SK-N-SH (cell line): Measurements from ENCODE around the gene NAV2. TPM values are rescaled to one million over a fixed set of nuclear protein-coding genes. Genes with fewer than 3 reads are reported as not detected.

ENCODE experiments used
- CTCF ChIA-PET: fragments of 300-600, 350-600 bp; formaldehyde crosslinking; extraction: SDS; loops from one replicate; lab custom pipeline; 2021; lab: Yijun Ruan, JAX
- POLR2A ChIA-PET: fragments of 350-600 bp; sonication (Branson Sonifier 250); formaldehyde crosslinking; extraction: SDS; loops from one replicate; lab custom pipeline; 2020; ENCODE audit warnings: antibody characterized with exemption, inconsistent platforms; lab: Yijun Ruan, JAX
- DNase-seq: peaks from one replicate; pipeline ENCODE4 v3.0.0; 2012
- H2AFZ ChIP-seq: fragments of 200-600 bp; sonication (generic); 2 replicates; pipeline ENCODE4 v1.8.1; 2016; ENCODE audit warnings: antibody characterized with exemption, mild to moderate bottlenecking, low read depth
- H3F3A ChIP-seq: fragments of 200-600 bp; sonication (generic); replicated peaks from 2 replicates; pipeline ENCODE3; 2016; ENCODE audit warnings: antibody characterized with exemption, mild to moderate bottlenecking; ENCODE audit not compliant: insufficient read depth
- H3K27ac ChIP-seq, 2 experiments: fragments of 200-500 bp in 1 of 2; fragments of 200-600 bp in 1 of 2; sonication (Bioruptor generic) in 1 of 2; sonication (generic), shearing (Covaris generic) in 1 of 2; 2 replicates each; pipeline versions ENCODE4 v1.5.1 to v1.6.1; 2014 to 2016; ENCODE audit warnings: low read depth in 2 of 2, inconsistent platforms in 1 of 2, low read length in 1 of 2, mild to moderate bottlenecking in 1 of 2, mixed read lengths in 1 of 2
- H3K27me3 ChIP-seq: fragments of 200-600 bp; sonication (generic), shearing (Covaris generic); 2 replicates; pipeline ENCODE4 v1.6.1; 2016; ENCODE audit warnings: mixed run types; ENCODE audit not compliant: insufficient read depth
- H3K36me3 ChIP-seq, 2 experiments: fragments of 200-500 bp in 1 of 2; fragments of 200-600 bp in 1 of 2; sonication (Bioruptor generic) in 1 of 2; sonication (generic) in 1 of 2; replicated peaks in 1 of 2; 2 replicates each; pipeline versions ENCODE3 to v1.5.1; 2014 to 2016; ENCODE audit warnings: low read length in 1 of 2, mild to moderate bottlenecking in 1 of 2; ENCODE audit not compliant: insufficient read depth in 2 of 2, control insufficient read depth in 1 of 2
- H3K4me1 ChIP-seq, 2 experiments: fragments of 200-500 bp in 1 of 2; fragments of 200-600 bp in 1 of 2; sonication (Bioruptor generic) in 1 of 2; sonication (generic), shearing (Covaris generic) in 1 of 2; 2 replicates each; pipeline versions ENCODE4 v1.5.1 to v1.6.1; 2014 to 2016; ENCODE audit warnings: low read depth in 1 of 2, low read length in 1 of 2, mixed run types in 1 of 2; ENCODE audit not compliant: insufficient read depth in 2 of 2, control insufficient read depth in 1 of 2
- H3K4me2 ChIP-seq: fragments of 200-600 bp; sonication (generic), shearing (Covaris generic); 2 replicates; pipeline ENCODE4 v1.6.1; 2017; ENCODE audit warnings: mixed run types
- H3K4me3 ChIP-seq, 2 experiments: fragments of 200-500 bp in 1 of 2; fragments of 200-600 bp in 1 of 2; sonication (Bioruptor generic) in 1 of 2; sonication (generic), shearing (Covaris generic) in 1 of 2; 2 replicates each; pipeline versions ENCODE4 v1.5.1 to v1.8.1; 2014 to 2016; ENCODE audit warnings: low read depth in 2 of 2, inconsistent platforms in 1 of 2, low read length in 1 of 2, mild to moderate bottlenecking in 1 of 2, mixed read lengths in 1 of 2, moderate library complexity in 1 of 2
- H3K79me2 ChIP-seq: fragments of 200-600 bp; sonication (generic); 2 replicates; pipeline ENCODE4 v1.8.1; 2017; ENCODE audit warnings: mild to moderate bottlenecking; ENCODE audit not compliant: insufficient read depth
- H3K9ac ChIP-seq: fragments of 200-600 bp; sonication (generic); 2 replicates; pipeline ENCODE4 v1.6.1; 2017; ENCODE audit warnings: mixed run types
- H3K9me2 ChIP-seq: fragments of 200-600 bp; sonication (generic); 2 replicates; pipeline ENCODE4 v1.6.1; 2017; ENCODE audit warnings: mixed run types
- H3K9me3 ChIP-seq: fragments of 200-600 bp; sonication (generic); 2 replicates; pipeline ENCODE4 v1.6.1; 2017; ENCODE audit warnings: mixed run types, mild to moderate bottlenecking, moderate library complexity
- H4K20me1 ChIP-seq: fragments of 200-600 bp; sonication (generic); 2 replicates; pipeline ENCODE4 v1.6.1; 2017; ENCODE audit warnings: mild to moderate bottlenecking, mixed run types; ENCODE audit not compliant: insufficient read depth
- EZH2phosphoT487 ChIP-seq: fragments of 200-600 bp; sonication (generic); IDR thresholded peaks from 2 replicates; pipeline ENCODE4 v1.6.1; 2017; ENCODE audit warnings: low read depth, mixed run types, mild to moderate bottlenecking, antibody characterized with exemption, moderate library complexity, borderline replicate concordance
- FOXJ3 ChIP-seq: sonication (generic); formaldehyde crosslinking; IDR thresholded peaks from 2 replicates; pipeline ENCODE4 v1.5.1; 2020; ENCODE audit warnings: mild to moderate bottlenecking, missing genetic modification reagents
- FOXM1 ChIP-seq: IDR thresholded peaks from 2 replicates; pipeline ENCODE4 v1.4.0; 2012; ENCODE audit warnings: low read depth, mild to moderate bottlenecking
- JUND ChIP-seq: IDR thresholded peaks from 2 replicates; pipeline ENCODE4 v1.4.0; 2012
- MEF2A ChIP-seq: IDR thresholded peaks from 2 replicates; pipeline ENCODE4 v1.4.0; 2012; ENCODE audit warnings: low read depth, borderline replicate concordance
- MXI1 ChIP-seq: IDR thresholded peaks from 2 replicates; pipeline ENCODE4 v1.6.1; 2012; ENCODE audit warnings: mild to moderate bottlenecking, low read depth, low read length, improper control_type of control experiment
- NFIC ChIP-seq: IDR thresholded peaks from 2 replicates; pipeline ENCODE4 v1.4.0; 2012; ENCODE audit warnings: borderline replicate concordance
- NRF1 ChIP-seq: IDR thresholded peaks from 2 replicates; pipeline ENCODE4 v1.6.1; 2012; ENCODE audit warnings: low read depth, mild to moderate bottlenecking, low read length
- RAD21 ChIP-seq: IDR thresholded peaks from 2 replicates; pipeline ENCODE4 v1.6.1; 2012; ENCODE audit warnings: mild to moderate bottlenecking, low read length
- RXRA ChIP-seq: IDR thresholded peaks from 2 replicates; pipeline ENCODE4 v1.4.0; 2012; ENCODE audit warnings: low read depth, mild to moderate bottlenecking, borderline replicate concordance
- SIN3A ChIP-seq: IDR thresholded peaks from 2 replicates; pipeline ENCODE4 v1.6.1; 2012; ENCODE audit warnings: low read depth, mild to moderate bottlenecking, low read length, moderate library complexity, borderline replicate concordance
- SMC3 ChIP-seq: IDR thresholded peaks from 2 replicates; pipeline ENCODE4 v1.6.1; 2012; ENCODE audit warnings: low read depth, low read length, improper control_type of control experiment
- TCF12 ChIP-seq: IDR thresholded peaks from 2 replicates; pipeline ENCODE4 v1.4.0; 2012
- YY1 ChIP-seq: IDR thresholded peaks from 2 replicates; pipeline ENCODE4 v1.4.0; 2012; ENCODE audit warnings: low read depth, mild to moderate bottlenecking
- WGBS: methylation state at CpG from one replicate; pipeline ENCODE4 v1.1.6; 2017; ENCODE audit warnings: low lambda C conversion rate; 5-methylcytosine and 5-hydroxymethylcytosine counted together
- polyA plus RNA-seq, 3 experiments: library from polyadenylated mRNA; depleted of rRNA; stranded (reverse); fragments of >200 nt; gene quantifications; 2 replicates each; pipeline ENCODE4 v1.2.3, GENCODE V29; 2012
- TF ChIP-seq, protein P1 (sequence below): IDR thresholded peaks from 2 replicates; pipeline ENCODE4; 2012
- TF ChIP-seq, protein P2 (sequence below): IDR thresholded peaks from 2 replicates; pipeline ENCODE4 v1.4.0; 2012; ENCODE audit warnings: low read depth, borderline replicate concordance
- TF ChIP-seq, protein P3 (sequence below): fragments of 150-350 bp; IDR thresholded peaks from 2 replicates; pipeline ENCODE4 v1.6.1; 2017; ENCODE audit warnings: antibody characterized with exemption, low read length, low read depth, borderline replicate concordance
- TF ChIP-seq, protein P4 (sequence below): fragments of 200-600 bp; sonication (generic); IDR thresholded peaks from 2 replicates; pipeline ENCODE4 v1.6.1; 2017; ENCODE audit warnings: antibody characterized with exemption, mild to moderate bottlenecking, moderate library complexity

Gene NAV2
- polyA plus RNA-seq, 1 of the 3 experiments (the other 2 are of a cell fraction) = 26.2 TPM

DNA sequence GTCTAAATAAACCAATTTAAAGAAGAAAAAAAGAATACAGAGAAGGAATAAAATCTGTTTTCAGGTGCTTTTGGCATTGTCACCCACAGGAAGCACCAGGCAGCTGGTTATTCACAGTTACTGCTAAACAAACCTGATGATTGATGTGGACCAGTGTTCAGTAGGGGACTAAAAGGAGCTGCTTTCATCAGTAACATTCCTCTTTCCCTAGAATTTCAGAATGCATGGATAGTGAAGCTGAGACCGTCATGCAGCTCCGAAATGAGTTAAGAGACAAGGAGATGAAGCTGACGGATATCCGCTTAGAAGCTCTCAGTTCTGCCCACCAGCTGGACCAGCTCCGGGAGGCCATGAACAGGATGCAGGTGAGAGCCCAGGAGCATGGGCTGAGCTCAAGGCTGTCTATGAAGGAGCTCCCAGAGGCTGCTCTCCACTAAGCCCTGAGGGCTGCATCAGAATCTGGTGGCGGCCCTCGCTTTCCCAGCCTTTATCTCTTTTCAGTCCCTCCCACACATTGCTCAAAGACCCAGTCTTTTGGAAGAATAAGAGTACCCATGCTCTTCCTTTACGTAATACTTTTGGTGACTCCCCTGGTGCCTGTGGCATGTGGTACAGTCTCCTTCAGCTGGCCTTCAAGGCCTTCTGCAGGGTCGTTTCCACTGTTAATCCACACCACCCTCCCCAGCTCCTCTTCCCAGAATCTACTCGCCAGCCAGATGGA, 378.2 kb downstream of the NAV2 start:
- H3K9ac ChIP-seq = no peak overlapping the region
- H3K4me3 ChIP-seq = no peak overlapping the region
- over 99% methylated on average over 10 of the region's 10 CpGs for WGBS
- H3K4me2 ChIP-seq = no peak overlapping the region
- no peaks in the 10 kb centered on the region for H3K9me3 ChIP-seq
- H3K27ac ChIP-seq = peak overlapping the region; percentile 49 to 80
- H2AFZ ChIP-seq = no peak overlapping the region
- H4K20me1 ChIP-seq = no peaks in the 10 kb centered on the region
- H3K79me2 ChIP-seq = no peaks in the 10 kb centered on the region; the same call in 1 of the 2 replicates
- peaks cover 0 to 3% of the 10 kb centered on the region in 2 experiments; a peak in 3 of 4 replicates for H3K4me1 ChIP-seq
- ChIA-PET CTCF (interaction anchor here (1.0 to 4.5 kb wide), 4 partner anchors 15 to 139 kb away, joined by 3 to 17 read pairs (median 4); no protein-coding TSS in a partner anchor), POLR2A (interaction anchor here (0.9 kb wide), 1 partner anchor 13 kb away, joined by 3 read pairs; no protein-coding TSS in a partner anchor)
- DNase-seq = no peak
- no peaks in the 10 kb centered on the region for H3K9me2 ChIP-seq
- peaks cover 72% of the 10 kb centered on the region for H3F3A ChIP-seq
- H3K27me3 ChIP-seq = no peaks in the 10 kb centered on the region
- TF ChIP-seq FOXJ3 (CRISPR knock-in tag) (no peak), NFIC (no peak), FOXM1 (no peak), TCF12 (no peak), SIN3A (no peak), EZH2phosphoT487 (no peak), MXI1 (no peak), RAD21 (no peak), RXRA (no peak), NRF1 (no peak), SMC3 (no peak), JUND (no peak), YY1 (no peak), MEF2A (no peak)
- TF ChIP-seq, protein P1, sequence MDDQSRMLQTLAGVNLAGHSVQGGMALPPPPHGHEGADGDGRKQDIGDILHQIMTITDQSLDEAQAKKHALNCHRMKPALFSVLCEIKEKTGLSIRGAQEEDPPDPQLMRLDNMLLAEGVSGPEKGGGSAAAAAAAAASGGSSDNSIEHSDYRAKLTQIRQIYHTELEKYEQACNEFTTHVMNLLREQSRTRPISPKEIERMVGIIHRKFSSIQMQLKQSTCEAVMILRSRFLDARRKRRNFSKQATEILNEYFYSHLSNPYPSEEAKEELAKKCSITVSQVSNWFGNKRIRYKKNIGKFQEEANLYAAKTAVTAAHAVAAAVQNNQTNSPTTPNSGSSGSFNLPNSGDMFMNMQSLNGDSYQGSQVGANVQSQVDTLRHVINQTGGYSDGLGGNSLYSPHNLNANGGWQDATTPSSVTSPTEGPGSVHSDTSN = no peak
- TF ChIP-seq, protein P2, sequence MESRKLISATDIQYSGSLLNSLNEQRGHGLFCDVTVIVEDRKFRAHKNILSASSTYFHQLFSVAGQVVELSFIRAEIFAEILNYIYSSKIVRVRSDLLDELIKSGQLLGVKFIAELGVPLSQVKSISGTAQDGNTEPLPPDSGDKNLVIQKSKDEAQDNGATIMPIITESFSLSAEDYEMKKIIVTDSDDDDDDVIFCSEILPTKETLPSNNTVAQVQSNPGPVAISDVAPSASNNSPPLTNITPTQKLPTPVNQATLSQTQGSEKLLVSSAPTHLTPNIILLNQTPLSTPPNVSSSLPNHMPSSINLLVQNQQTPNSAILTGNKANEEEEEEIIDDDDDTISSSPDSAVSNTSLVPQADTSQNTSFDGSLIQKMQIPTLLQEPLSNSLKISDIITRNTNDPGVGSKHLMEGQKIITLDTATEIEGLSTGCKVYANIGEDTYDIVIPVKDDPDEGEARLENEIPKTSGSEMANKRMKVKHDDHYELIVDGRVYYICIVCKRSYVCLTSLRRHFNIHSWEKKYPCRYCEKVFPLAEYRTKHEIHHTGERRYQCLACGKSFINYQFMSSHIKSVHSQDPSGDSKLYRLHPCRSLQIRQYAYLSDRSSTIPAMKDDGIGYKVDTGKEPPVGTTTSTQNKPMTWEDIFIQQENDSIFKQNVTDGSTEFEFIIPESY = no peak
- TF ChIP-seq, protein P3, sequence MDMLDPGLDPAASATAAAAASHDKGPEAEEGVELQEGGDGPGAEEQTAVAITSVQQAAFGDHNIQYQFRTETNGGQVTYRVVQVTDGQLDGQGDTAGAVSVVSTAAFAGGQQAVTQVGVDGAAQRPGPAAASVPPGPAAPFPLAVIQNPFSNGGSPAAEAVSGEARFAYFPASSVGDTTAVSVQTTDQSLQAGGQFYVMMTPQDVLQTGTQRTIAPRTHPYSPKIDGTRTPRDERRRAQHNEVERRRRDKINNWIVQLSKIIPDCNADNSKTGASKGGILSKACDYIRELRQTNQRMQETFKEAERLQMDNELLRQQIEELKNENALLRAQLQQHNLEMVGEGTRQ = no peak
- TF ChIP-seq, protein P4, sequence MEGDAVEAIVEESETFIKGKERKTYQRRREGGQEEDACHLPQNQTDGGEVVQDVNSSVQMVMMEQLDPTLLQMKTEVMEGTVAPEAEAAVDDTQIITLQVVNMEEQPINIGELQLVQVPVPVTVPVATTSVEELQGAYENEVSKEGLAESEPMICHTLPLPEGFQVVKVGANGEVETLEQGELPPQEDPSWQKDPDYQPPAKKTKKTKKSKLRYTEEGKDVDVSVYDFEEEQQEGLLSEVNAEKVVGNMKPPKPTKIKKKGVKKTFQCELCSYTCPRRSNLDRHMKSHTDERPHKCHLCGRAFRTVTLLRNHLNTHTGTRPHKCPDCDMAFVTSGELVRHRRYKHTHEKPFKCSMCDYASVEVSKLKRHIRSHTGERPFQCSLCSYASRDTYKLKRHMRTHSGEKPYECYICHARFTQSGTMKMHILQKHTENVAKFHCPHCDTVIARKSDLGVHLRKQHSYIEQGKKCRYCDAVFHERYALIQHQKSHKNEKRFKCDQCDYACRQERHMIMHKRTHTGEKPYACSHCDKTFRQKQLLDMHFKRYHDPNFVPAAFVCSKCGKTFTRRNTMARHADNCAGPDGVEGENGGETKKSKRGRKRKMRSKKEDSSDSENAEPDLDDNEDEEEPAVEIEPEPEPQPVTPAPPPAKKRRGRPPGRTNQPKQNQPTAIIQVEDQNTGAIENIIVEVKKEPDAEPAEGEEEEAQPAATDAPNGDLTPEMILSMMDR = no peak
- peaks cover 83 to 92% of the 10 kb centered on the region in 2 experiments for H3K36me3 ChIP-seq
